WTC11 (cell line): ENCODE results near the gene FA2H. TPM values are rescaled to one million over a fixed set of nuclear protein-coding genes. Genes with fewer than 3 reads are reported as not detected.

Source experiments
- ATAC-seq: fragments of 200-7000 bp; cut with Tn5 transposase; 2 replicates; pipeline ENCODE4 v1.10.0; 2021; ENCODE audit warnings: mild to moderate bottlenecking, moderate library complexity
- CTCF ChIA-PET: fragments of 300-600 bp; sonication (Branson Sonifier 250); formaldehyde crosslinking; loops from one replicate; lab custom pipeline; 2021; ENCODE audit warnings: antibody characterized with exemption; lab: Charles Lee
- POLR2A ChIA-PET: fragments of 350-600 bp; sonication (Branson Sonifier 250); formaldehyde crosslinking; loops from one replicate; lab custom pipeline; 2021; ENCODE audit warnings: antibody characterized with exemption; lab: Charles Lee
- DNase-seq: peaks from one replicate; pipeline ENCODE4 v3.0.0; 2021; ENCODE audit warnings: low spot score
- H3K27ac Mint-ChIP-seq: 2 replicates; pipeline ENCODE4 v1.8.0; 2021; ENCODE audit warnings: mixed read lengths
- H3K27me3 Mint-ChIP-seq: 2 replicates; pipeline ENCODE4 v1.8.0; 2021; ENCODE audit warnings: low read depth, mild to moderate bottlenecking, moderate library complexity, mixed read lengths
- H3K36me3 Mint-ChIP-seq: 2 replicates; pipeline ENCODE4 v1.8.0; 2021; ENCODE audit warnings: mixed read lengths
- H3K4me1 Mint-ChIP-seq: 2 replicates; pipeline ENCODE4 v1.8.0; 2022; ENCODE audit warnings: mixed read lengths
- H3K4me3 Mint-ChIP-seq: 2 replicates; pipeline ENCODE4 v1.8.0; 2021; ENCODE audit warnings: mild to moderate bottlenecking, moderate library complexity, mixed read lengths
- H3K9me3 Mint-ChIP-seq: 2 replicates; pipeline ENCODE4 v1.8.0; 2021; ENCODE audit warnings: mixed read lengths
- CBFB ChIP-seq: sonication (generic); formaldehyde crosslinking; IDR thresholded peaks from 2 replicates; pipeline ENCODE4 v1.8.1; 2022; ENCODE audit warnings: mild to moderate bottlenecking, low read depth, missing genetic modification reagents
- CREM ChIP-seq: sonication (generic); formaldehyde crosslinking; IDR thresholded peaks from 2 replicates; pipeline ENCODE4 v1.8.1; 2022; ENCODE audit warnings: mild to moderate bottlenecking, missing genetic modification reagents, moderate library complexity
- ELF4 ChIP-seq: sonication (generic); formaldehyde crosslinking; IDR thresholded peaks from 2 replicates; pipeline ENCODE4 v1.8.1; 2022; ENCODE audit warnings: low read depth, mild to moderate bottlenecking, moderate library complexity, missing genetic modification reagents
- FOXJ3 ChIP-seq: sonication (generic); formaldehyde crosslinking; IDR thresholded peaks from 2 replicates; pipeline ENCODE4 v1.9.0; 2021; ENCODE audit warnings: missing genetic modification reagents, mild to moderate bottlenecking, borderline replicate concordance
- GABPB1 ChIP-seq: sonication (generic); formaldehyde crosslinking; IDR thresholded peaks from 2 replicates; pipeline ENCODE4 v1.8.1; 2023; ENCODE audit warnings: mild to moderate bottlenecking, missing genetic modification reagents
- HMGA2 ChIP-seq: fragments of 250-450 bp; sonication (Bioruptor Pico); IDR thresholded peaks from 2 replicates; pipeline ENCODE4 v1.4.0; 2021; ENCODE audit warnings: mild to moderate bottlenecking, moderate library complexity
- MYBL2 ChIP-seq: sonication (generic); formaldehyde crosslinking; IDR thresholded peaks from 2 replicates; pipeline ENCODE4 v1.8.1; 2023; ENCODE audit warnings: mild to moderate bottlenecking, moderate library complexity, missing genetic modification reagents
- NFE2L1 ChIP-seq: sonication (generic); formaldehyde crosslinking; IDR thresholded peaks from 2 replicates; pipeline ENCODE4 v1.8.1; 2023; ENCODE audit warnings: missing genetic modification reagents
- NR2C2 ChIP-seq: sonication (generic); formaldehyde crosslinking; IDR thresholded peaks from 2 replicates; pipeline ENCODE4 v1.8.0; 2022; ENCODE audit warnings: mild to moderate bottlenecking, missing genetic modification reagents
- RORB ChIP-seq: fragments of 250-450 bp; sonication (Bioruptor Pico); IDR thresholded peaks from 2 replicates; pipeline ENCODE4 v1.9.0; 2021; ENCODE audit warnings: mild to moderate bottlenecking
- SOX15 ChIP-seq: fragments of 250-450 bp; sonication (Bioruptor Pico); IDR thresholded peaks from 2 replicates; pipeline ENCODE4 v1.9.0; 2021; ENCODE audit warnings: mild to moderate bottlenecking
- TP53 ChIP-seq: sonication (generic); formaldehyde crosslinking; IDR thresholded peaks from 2 replicates; pipeline ENCODE4 v1.8.1; 2023; ENCODE audit warnings: mild to moderate bottlenecking, missing genetic modification reagents
- ZNF232 ChIP-seq: sonication (generic); formaldehyde crosslinking; IDR thresholded peaks from 2 replicates; pipeline ENCODE4 v1.8.0; 2022; ENCODE audit warnings: mild to moderate bottlenecking, missing genetic modification reagents
- ZNF423 ChIP-seq: fragments of 250-450 bp; sonication (Bioruptor Pico); IDR thresholded peaks from 2 replicates; pipeline ENCODE4 v2.1.2; 2022; ENCODE audit warnings: mild to moderate bottlenecking, moderate library complexity
- total RNA-seq: library from RNA; stranded (reverse); gene quantifications from 3 replicates; pipeline ENCODE4 v1.2.3, GENCODE V29; 2021
- TF ChIP-seq, protein P1 (sequence below): sonication (generic); formaldehyde crosslinking; IDR thresholded peaks from 2 replicates; pipeline ENCODE4 v1.8.0; 2023; ENCODE audit warnings: missing genetic modification reagents, mild to moderate bottlenecking, borderline replicate concordance
- TF ChIP-seq, protein P2 (sequence below): fragments of 250-450 bp; sonication (Bioruptor Pico); conservative IDR thresholded peaks from 2 replicates; pipeline ENCODE4 v1.9.0; 2021; ENCODE audit warnings: mild to moderate bottlenecking
- TF ChIP-seq, protein P3 (sequence below): fragments of 250-450 bp; sonication (Bioruptor Pico); IDR thresholded peaks from 2 replicates; pipeline ENCODE4 v1.9.0; 2021; ENCODE audit warnings: mild to moderate bottlenecking, borderline replicate concordance
- TF ChIP-seq, protein P4 (sequence below): sonication (generic); formaldehyde crosslinking; IDR thresholded peaks from 2 replicates; pipeline ENCODE4 v1.8.0; 2022; ENCODE audit warnings: mild to moderate bottlenecking, missing genetic modification reagents
- TF ChIP-seq, protein P5 (sequence below): sonication (generic); formaldehyde crosslinking; IDR thresholded peaks from 2 replicates; pipeline ENCODE4 v1.8.1; 2023; ENCODE audit warnings: mild to moderate bottlenecking, missing genetic modification reagents, moderate library complexity
- TF ChIP-seq, protein P6 (sequence below): sonication (generic); formaldehyde crosslinking; IDR thresholded peaks from 2 replicates; pipeline ENCODE4 v1.8.0; 2022; ENCODE audit warnings: mild to moderate bottlenecking, missing genetic modification reagents

FA2H gene
- total RNA-seq, 1 experiment from 2014 or later, result 10.9 TPM

DNA sequence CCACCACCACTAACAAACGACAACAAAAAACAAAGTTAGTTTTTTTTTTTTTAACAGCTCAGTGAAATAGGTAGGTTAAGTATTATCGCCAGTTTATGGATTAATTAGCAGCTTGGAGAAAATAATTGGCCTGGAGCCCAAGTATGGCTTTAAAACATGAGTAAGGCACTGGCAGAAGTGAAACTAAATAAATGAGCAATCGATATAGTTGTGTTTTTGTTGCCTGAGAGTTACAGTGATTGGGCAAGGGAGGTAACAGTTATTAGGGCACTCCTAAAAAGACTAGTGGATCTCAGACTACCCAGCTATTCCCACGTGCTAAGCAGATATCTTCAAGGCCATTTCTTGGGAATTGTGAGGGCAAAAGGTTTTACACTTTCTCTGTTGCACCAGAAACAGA is 76.4 kb downstream of the FA2H start (continued):
- TF ChIP-seq, protein P1, sequence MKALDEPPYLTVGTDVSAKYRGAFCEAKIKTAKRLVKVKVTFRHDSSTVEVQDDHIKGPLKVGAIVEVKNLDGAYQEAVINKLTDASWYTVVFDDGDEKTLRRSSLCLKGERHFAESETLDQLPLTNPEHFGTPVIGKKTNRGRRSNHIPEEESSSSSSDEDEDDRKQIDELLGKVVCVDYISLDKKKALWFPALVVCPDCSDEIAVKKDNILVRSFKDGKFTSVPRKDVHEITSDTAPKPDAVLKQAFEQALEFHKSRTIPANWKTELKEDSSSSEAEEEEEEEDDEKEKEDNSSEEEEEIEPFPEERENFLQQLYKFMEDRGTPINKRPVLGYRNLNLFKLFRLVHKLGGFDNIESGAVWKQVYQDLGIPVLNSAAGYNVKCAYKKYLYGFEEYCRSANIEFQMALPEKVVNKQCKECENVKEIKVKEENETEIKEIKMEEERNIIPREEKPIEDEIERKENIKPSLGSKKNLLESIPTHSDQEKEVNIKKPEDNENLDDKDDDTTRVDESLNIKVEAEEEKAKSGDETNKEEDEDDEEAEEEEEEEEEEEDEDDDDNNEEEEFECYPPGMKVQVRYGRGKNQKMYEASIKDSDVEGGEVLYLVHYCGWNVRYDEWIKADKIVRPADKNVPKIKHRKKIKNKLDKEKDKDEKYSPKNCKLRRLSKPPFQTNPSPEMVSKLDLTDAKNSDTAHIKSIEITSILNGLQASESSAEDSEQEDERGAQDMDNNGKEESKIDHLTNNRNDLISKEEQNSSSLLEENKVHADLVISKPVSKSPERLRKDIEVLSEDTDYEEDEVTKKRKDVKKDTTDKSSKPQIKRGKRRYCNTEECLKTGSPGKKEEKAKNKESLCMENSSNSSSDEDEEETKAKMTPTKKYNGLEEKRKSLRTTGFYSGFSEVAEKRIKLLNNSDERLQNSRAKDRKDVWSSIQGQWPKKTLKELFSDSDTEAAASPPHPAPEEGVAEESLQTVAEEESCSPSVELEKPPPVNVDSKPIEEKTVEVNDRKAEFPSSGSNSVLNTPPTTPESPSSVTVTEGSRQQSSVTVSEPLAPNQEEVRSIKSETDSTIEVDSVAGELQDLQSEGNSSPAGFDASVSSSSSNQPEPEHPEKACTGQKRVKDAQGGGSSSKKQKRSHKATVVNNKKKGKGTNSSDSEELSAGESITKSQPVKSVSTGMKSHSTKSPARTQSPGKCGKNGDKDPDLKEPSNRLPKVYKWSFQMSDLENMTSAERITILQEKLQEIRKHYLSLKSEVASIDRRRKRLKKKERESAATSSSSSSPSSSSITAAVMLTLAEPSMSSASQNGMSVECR (CRISPR knock-in tag), result no peak
- no peak for TF ChIP-seq ZNF232
- TF ChIP-seq ZNF423 (CRISPR knock-in tag), result no peak
- no peak for TF ChIP-seq TP53 (CRISPR knock-in tag)
- TF ChIP-seq, protein P2, sequence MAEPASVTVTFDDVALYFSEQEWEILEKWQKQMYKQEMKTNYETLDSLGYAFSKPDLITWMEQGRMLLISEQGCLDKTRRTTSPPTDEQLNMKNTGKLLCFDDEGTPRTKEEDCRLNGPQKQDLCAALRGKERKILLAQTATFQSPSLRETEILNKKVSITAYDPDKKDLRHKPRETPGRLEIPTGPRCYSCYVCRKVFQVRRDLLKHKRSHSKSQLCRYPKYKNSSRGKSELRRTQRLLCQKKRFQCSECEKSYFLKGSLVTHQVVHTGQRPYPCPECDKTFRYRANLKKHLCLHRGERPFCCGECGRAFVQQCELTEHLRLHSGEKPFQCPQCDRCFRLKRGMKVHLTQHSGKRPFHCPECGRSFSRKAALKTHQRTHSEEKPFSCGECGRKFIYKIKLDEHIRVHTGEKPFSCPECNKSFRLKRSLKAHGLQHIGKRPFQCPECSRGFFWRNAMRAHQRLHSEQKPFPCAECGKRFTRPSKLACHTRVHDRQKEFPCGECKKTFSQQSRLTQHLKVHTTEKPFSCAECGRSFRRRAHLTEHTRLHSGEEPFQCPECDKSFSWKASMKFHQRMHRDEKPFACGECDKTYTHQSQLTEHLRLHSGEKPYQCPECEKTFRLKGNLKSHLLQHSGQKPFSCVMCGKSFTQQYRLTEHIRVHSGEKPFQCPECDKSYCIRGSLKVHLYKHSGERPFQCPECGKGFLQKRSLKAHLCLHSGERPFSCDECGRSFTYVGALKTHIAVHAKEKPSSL, result no peak
- TF ChIP-seq, protein P3, sequence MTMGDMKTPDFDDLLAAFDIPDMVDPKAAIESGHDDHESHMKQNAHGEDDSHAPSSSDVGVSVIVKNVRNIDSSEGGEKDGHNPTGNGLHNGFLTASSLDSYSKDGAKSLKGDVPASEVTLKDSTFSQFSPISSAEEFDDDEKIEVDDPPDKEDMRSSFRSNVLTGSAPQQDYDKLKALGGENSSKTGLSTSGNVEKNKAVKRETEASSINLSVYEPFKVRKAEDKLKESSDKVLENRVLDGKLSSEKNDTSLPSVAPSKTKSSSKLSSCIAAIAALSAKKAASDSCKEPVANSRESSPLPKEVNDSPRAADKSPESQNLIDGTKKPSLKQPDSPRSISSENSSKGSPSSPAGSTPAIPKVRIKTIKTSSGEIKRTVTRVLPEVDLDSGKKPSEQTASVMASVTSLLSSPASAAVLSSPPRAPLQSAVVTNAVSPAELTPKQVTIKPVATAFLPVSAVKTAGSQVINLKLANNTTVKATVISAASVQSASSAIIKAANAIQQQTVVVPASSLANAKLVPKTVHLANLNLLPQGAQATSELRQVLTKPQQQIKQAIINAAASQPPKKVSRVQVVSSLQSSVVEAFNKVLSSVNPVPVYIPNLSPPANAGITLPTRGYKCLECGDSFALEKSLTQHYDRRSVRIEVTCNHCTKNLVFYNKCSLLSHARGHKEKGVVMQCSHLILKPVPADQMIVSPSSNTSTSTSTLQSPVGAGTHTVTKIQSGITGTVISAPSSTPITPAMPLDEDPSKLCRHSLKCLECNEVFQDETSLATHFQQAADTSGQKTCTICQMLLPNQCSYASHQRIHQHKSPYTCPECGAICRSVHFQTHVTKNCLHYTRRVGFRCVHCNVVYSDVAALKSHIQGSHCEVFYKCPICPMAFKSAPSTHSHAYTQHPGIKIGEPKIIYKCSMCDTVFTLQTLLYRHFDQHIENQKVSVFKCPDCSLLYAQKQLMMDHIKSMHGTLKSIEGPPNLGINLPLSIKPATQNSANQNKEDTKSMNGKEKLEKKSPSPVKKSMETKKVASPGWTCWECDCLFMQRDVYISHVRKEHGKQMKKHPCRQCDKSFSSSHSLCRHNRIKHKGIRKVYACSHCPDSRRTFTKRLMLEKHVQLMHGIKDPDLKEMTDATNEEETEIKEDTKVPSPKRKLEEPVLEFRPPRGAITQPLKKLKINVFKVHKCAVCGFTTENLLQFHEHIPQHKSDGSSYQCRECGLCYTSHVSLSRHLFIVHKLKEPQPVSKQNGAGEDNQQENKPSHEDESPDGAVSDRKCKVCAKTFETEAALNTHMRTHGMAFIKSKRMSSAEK (CRISPR knock-in tag), result no peak

DNA sequence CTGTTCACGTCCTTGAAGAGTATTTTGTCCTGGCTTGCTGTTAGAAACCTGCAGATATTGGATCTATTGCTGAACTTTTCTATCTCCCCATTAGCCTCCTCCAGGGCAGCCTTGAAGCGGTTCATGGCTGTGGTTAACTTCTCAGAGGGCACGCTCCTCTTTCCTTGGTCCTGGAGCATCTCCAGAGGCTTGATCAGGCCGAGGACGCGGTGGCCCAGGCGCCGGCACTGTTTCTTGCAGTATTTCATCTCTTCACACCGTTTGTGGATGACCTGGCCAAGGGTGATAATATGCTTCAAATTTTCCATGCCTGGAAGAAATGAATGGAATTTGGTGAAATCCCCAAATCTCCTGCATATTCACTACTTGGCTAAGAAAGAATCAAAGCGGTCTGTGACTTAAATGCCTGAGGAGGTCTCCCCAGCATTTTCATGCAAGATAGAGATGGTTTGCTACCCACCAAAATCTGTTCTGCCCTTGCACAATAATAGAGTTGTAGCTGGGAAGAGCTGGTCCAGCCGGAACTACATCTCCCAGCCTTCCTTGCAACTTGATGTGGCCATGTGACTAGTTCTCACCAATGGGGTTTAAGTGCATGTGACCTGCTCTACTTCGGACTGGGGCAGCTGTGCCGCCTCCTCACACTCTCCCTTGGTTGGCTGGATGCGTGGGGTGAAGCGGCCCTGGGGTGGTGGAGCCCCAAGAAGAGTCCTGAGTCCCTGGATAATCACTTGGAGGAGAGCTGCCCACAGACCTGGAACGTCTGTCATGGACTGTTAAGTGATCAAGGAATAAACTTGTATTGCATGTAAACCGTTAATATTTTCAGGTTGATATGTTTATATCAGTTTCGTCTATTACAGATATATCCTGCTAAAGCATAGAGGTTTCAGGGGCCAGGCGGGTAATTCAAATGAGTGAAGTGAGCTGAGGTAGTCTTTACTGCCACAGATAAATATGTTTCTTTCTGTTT is 78.9 kb downstream of the FA2H start:
- Mint-ChIP-seq H3K4me1 (peaks cover 13% of the 10 kb centered on the region), H3K27me3 (peaks cover 23% of the 10 kb centered on the region), H3K27ac (no peak overlapping the region), H3K9me3 (no peaks in the 10 kb centered on the region), H3K36me3 (peaks cover 6% of the 10 kb centered on the region; the same call in 1 of the 2 replicates), H3K4me3 (peak overlapping the region; percentile 76)
- DNase-seq (peak; percentile 72), ATAC-seq (peak; percentile 95)
- ChIA-PET POLR2A (interaction anchor here (1.5 kb wide), 1 partner anchor 28 kb away, joined by 6 read pairs; the partner anchor contains the start of gene RFWD3), CTCF (interaction anchor here (0.5 to 1.7 kb wide), 5 partner anchors 11 to 415 kb away, joined by 3 to 14 read pairs (median 4); no protein-coding TSS in a partner anchor)
- TF ChIP-seq ZNF423 (CRISPR knock-in tag) (peak; percentile 58), NR2C2 (no peak), CBFB (CRISPR knock-in tag) (no peak), CREM (CRISPR knock-in tag) (no peak), FOXJ3 (CRISPR knock-in tag) (no peak), SOX15 (no peak), NFE2L1 (CRISPR knock-in tag) (no peak), RORB (CRISPR knock-in tag) (no peak), MYBL2 (CRISPR knock-in tag) (no peak), HMGA2 (CRISPR knock-in tag) (no peak), GABPB1 (CRISPR knock-in tag) (peak; percentile 50; the same call in 1 of the 2 replicates), ELF4 (CRISPR knock-in tag) (no peak)
- TF ChIP-seq, protein P4, sequence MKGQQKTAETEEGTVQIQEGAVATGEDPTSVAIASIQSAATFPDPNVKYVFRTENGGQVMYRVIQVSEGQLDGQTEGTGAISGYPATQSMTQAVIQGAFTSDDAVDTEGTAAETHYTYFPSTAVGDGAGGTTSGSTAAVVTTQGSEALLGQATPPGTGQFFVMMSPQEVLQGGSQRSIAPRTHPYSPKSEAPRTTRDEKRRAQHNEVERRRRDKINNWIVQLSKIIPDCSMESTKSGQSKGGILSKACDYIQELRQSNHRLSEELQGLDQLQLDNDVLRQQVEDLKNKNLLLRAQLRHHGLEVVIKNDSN, result peak; percentile 99
- TF ChIP-seq, protein P5, sequence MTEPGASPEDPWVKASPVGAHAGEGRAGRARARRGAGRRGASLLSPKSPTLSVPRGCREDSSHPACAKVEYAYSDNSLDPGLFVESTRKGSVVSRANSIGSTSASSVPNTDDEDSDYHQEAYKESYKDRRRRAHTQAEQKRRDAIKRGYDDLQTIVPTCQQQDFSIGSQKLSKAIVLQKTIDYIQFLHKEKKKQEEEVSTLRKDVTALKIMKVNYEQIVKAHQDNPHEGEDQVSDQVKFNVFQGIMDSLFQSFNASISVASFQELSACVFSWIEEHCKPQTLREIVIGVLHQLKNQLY, result no peak
- TF ChIP-seq, protein P6, sequence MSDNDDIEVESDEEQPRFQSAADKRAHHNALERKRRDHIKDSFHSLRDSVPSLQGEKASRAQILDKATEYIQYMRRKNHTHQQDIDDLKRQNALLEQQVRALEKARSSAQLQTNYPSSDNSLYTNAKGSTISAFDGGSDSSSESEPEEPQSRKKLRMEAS (CRISPR knock-in tag), result 0 out of 2 replicates have a peak, but pooled peaks have one; percentile 45
